ENCODE data around the gene KAT2B. TPM values are rescaled to one million over a fixed set of nuclear protein-coding genes. Genes with fewer than 3 reads are reported as not detected.

KAT2B gene
- total and polyA plus RNA-seq, 2 of the 13 experiments (the other 11 are each of a cell fraction or from before 2014, with no cell fraction given) = 0.97 to 1.7 TPM

GRCh38 chr3:20137647-20138046, 97.4 kb downstream of the KAT2B start:
- Histone ChIP-seq H3K79me2 (ENCODE audit: insufficient read depth, low read length) (no peaks in the 10 kb centered on the region), H3K27ac (ENCODE audit: extremely low read length, insufficient read depth, low read length) (no peak overlapping the region), H3K9me3 (ENCODE audit: low read length) (no peaks in the 10 kb centered on the region), H3K4me2 (ENCODE audit: low read depth, low read length) (no peak overlapping the region), H3K36me3 (replicated peaks in 1 of 2; ENCODE audit: control insufficient read depth in 1 of 2, insufficient read depth in 2 of 2, low read length in 2 of 2) (no peaks in the 10 kb centered on the region), H4K20me1 (ENCODE audit: insufficient read depth, low read length) (no peaks in the 10 kb centered on the region), H2AFZ (ENCODE audit: low read length) (no peak overlapping the region), H3K4me3 (replicated peaks in 1 of 3; ENCODE audit: insufficient read depth in 1 of 3, low read depth in 2 of 3, low read length in 3 of 3) (no peak overlapping the region), H3K9ac (ENCODE audit: insufficient read depth, low read depth, low read length) (no peak overlapping the region), H3K4me1 (ENCODE audit: insufficient read depth, low read length) (peaks cover 18% of the 10 kb centered on the region), H3K27me3 (ENCODE audit: control insufficient read depth in 1 of 2, insufficient read depth in 2 of 2, low read length in 2 of 2) (no peaks in the 10 kb centered on the region)
- ChIA-PET POLR2A (no interaction called here), CTCF (ENCODE audit: low intra/inter-chr PET ratio, low total read pairs) (no interaction called here)
- WGBS (ENCODE audit: low lambda C conversion rate) = 82% methylated on average over 4 of the region's 4 CpGs
- in situ Hi-C loops (cut with HindIII; ENCODE audit: extremely low pct_ligation_motif_present, low pct_unique_long_range_greater_than_20kb) = no loop called here
- intact Hi-C loops (cut with micrococcal nuclease; ENCODE audit: unreplicated experiment) = no loop called here
- DNase-seq (ENCODE audit: low spot score) (no peak), ATAC-seq (no peak), FAIRE-seq (no peak)
- no TSS peak for BruUV-seq (replicated peaks)
- TF ChIP-seq GATA4 (IDR thresholded peaks at IDR 0.05; ENCODE audit: borderline replicate concordance, low read depth) = no peak

GRCh38 chr3:20140881-20141280, 100.6 kb downstream of the KAT2B start:
- intact Hi-C loops (cut with micrococcal nuclease; ENCODE audit: unreplicated experiment) = no loop called here
- POLR2A ChIA-PET = no interaction called here
- H2AFZ ChIP-seq (ENCODE audit: low read length) = no peak overlapping the region

More at GRCh38 chr3:20140881-20141280, 100.6 kb downstream of the KAT2B start:
- Histone ChIP-seq H4K20me1 (ENCODE audit: insufficient read depth, low read length) (no peaks in the 10 kb centered on the region), H3K79me2 (ENCODE audit: insufficient read depth, low read length) (no peaks in the 10 kb centered on the region), H3K27me3 (ENCODE audit: control insufficient read depth in 1 of 2, insufficient read depth in 2 of 2, low read length in 2 of 2) (no peaks in the 10 kb centered on the region), H3K27ac (ENCODE audit: extremely low read length, insufficient read depth, low read length) (no peak overlapping the region), H3K4me2 (ENCODE audit: low read depth, low read length) (no peak overlapping the region), H3K4me1 (ENCODE audit: insufficient read depth, low read length) (peaks cover 23% of the 10 kb centered on the region), H3K9me3 (ENCODE audit: low read length) (no peaks in the 10 kb centered on the region), H3K4me3 (replicated peaks in 1 of 3; ENCODE audit: insufficient read depth in 1 of 3, low read depth in 2 of 3, low read length in 3 of 3) (no peak overlapping the region), H3K9ac (ENCODE audit: insufficient read depth, low read depth, low read length) (no peak overlapping the region), H3K36me3 (replicated peaks in 1 of 2; ENCODE audit: control insufficient read depth in 1 of 2, insufficient read depth in 2 of 2, low read length in 2 of 2) (no peaks in the 10 kb centered on the region)
- BruUV-seq (replicated peaks) = no TSS peak
- ATAC-seq = no peak
- in situ Hi-C loops (cut with HindIII; ENCODE audit: extremely low pct_ligation_motif_present, low pct_unique_long_range_greater_than_20kb) = no loop called here
- WGBS (ENCODE audit: low lambda C conversion rate) = 78% methylated on average over 2 of the region's 2 CpGs
- CTCF ChIA-PET (ENCODE audit: low intra/inter-chr PET ratio, low total read pairs) = no interaction called here
- no peak for FAIRE-seq
- no peak for TF ChIP-seq HDAC2 (CRISPR knock-in tag; IDR thresholded peaks at IDR 0.05)
- no peak for TF ChIP-seq PCBP2 (optimal IDR thresholded peaks at IDR 0.05; ENCODE audit: low read depth, low read length, poor library complexity, severe bottlenecking)
- no peak for TF ChIP-seq SOX13 (IDR thresholded peaks at IDR 0.05)
- TF ChIP-seq SOX13 (CRISPR knock-in tag; conservative IDR thresholded peaks at IDR 0.05 in 1 of 2, IDR thresholded peaks at IDR 0.05 in 1 of 2) = no peak
- no peak for TF ChIP-seq SOX6 (IDR thresholded peaks at IDR 0.05)
- no peak for TF ChIP-seq SOX6 (CRISPR knock-in tag; IDR thresholded peaks at IDR 0.05)
- TF ChIP-seq ZNF510 (CRISPR knock-in tag; IDR thresholded peaks at IDR 0.05; ENCODE audit: low read depth) = no peak
- TF ChIP-seq EEA1 (CRISPR knock-in tag; IDR thresholded peaks at IDR 0.05; ENCODE audit: borderline replicate concordance) = no peak
- no peak for TF ChIP-seq ZNF770 (CRISPR knock-in tag; IDR thresholded peaks at IDR 0.05)
- TF ChIP-seq ZNF10 (CRISPR knock-in tag; IDR thresholded peaks at IDR 0.05; ENCODE audit: borderline replicate concordance, low read depth) = no peak
- no peak for TF ChIP-seq HOXD1 (CRISPR knock-in tag; IDR thresholded peaks at IDR 0.05)
- no peak for TF ChIP-seq RBM22 (optimal IDR thresholded peaks at IDR 0.05; ENCODE audit: low read length)
- TF ChIP-seq ZNF225 (CRISPR knock-in tag; IDR thresholded peaks at IDR 0.05) = no peak
- no peak for TF ChIP-seq ZNF775 (CRISPR knock-in tag; IDR thresholded peaks at IDR 0.05; ENCODE audit: borderline replicate concordance)
- TF ChIP-seq ZZZ3 (CRISPR knock-in tag; IDR thresholded peaks at IDR 0.05; ENCODE audit: borderline replicate concordance) = no peak
- DNase-seq (ENCODE audit: low spot score) = no peak
